GM19025 (cell line): ENCODE measurements around the gene AIG1.
"Not testable (repeated sequence)": the region's sequence is repeated elsewhere in the genome, so short reads cannot be mapped to it uniquely, and the experiment has no call there.

Experiments used
- ATAC-seq: cut with Tn5 transposase; IDR thresholded peaks from one replicate; pipeline ENCODE4 v1.9.1; 2021; ENCODE audit warnings: mild to moderate bottlenecking, low read depth, moderate library complexity; ENCODE audit not compliant: unreplicated experiment

AIG1 gene

GRCh38 chr6:143125455-143125854 lies 64.8 kb downstream of the AIG1 start:
- no peak for ATAC-seq

GRCh38 chr6:143125864-143126573 lies 65.3 kb downstream of the AIG1 start:
- peak; percentile 55 for ATAC-seq

- ATAC-seq, result peak; percentile 70
Observed at GRCh38 chr6:143126574-143126941, 65.9 kb downstream of the AIG1 start.

- no peak for ATAC-seq
Observed at GRCh38 chr6:143127941-143128680, 67.4 kb downstream of the AIG1 start.

GRCh38 chr6:143128681-143129015 lies 68.0 kb downstream of the AIG1 start:
- ATAC-seq, result no peak

GRCh38 chr6:143130928-143131327 lies 70.2 kb downstream of the AIG1 start:
- no peak for ATAC-seq

GRCh38 chr6:143135325-143135724 lies 74.6 kb downstream of the AIG1 start:
- ATAC-seq, result no peak

GRCh38 chr6:143135797-143136561 lies 75.3 kb downstream of the AIG1 start:
- ATAC-seq, result no peak

GRCh38 chr6:143136647-143137046 lies 76.0 kb downstream of the AIG1 start:
- no peak for ATAC-seq

- no peak for ATAC-seq
Observed at GRCh38 chr6:143139239-143139784, 78.6 kb downstream of the AIG1 start.

GRCh38 chr6:143139884-143140283 lies 79.2 kb downstream of the AIG1 start:
- not testable (repeated sequence) for ATAC-seq

GRCh38 chr6:143140767-143141166 lies 80.1 kb downstream of the AIG1 start:
- ATAC-seq, result no peak

- ATAC-seq, result no peak
Observed at GRCh38 chr6:143141442-143141841, 80.8 kb downstream of the AIG1 start.

GRCh38 chr6:143146186-143146851 lies 85.6 kb downstream of the AIG1 start:
- peak; percentile 76 for ATAC-seq

- ATAC-seq, result no peak
Observed at GRCh38 chr6:143149771-143150170, 89.1 kb downstream of the AIG1 start.

GRCh38 chr6:143150281-143150680 lies 89.6 kb downstream of the AIG1 start:
- no peak for ATAC-seq

GRCh38 chr6:143151381-143151780 lies 90.7 kb downstream of the AIG1 start:
- ATAC-seq, result no peak

- no peak for ATAC-seq
Observed at GRCh38 chr6:143155681-143156080, 95.0 kb downstream of the AIG1 start.

- ATAC-seq, result no peak
Observed at GRCh38 chr6:143157131-143157530, 96.4 kb downstream of the AIG1 start.

- no peak for ATAC-seq
Observed at GRCh38 chr6:143158113-143158581, 97.5 kb downstream of the AIG1 start.

GRCh38 chr6:143159001-143159400 lies 98.3 kb downstream of the AIG1 start:
- no peak for ATAC-seq
